B cell (primary cell): ENCODE measurements around the gene OLIG3. TPM values are rescaled to one million over a fixed set of nuclear protein-coding genes. Genes with fewer than 3 reads are reported as not detected.

Experiments
- ATAC-seq: fragments of 200-7000 bp; cut with Tn5 transposase; one replicate; pipeline ENCODE4 v1.10.0; 2021; ENCODE audit warnings: low read depth, mild to moderate bottlenecking, moderate number of reproducible peaks, moderate library complexity
- CTCF ChIA-PET: fragments of 350-600 bp; sonication (Branson Sonifier 250); formaldehyde crosslinking; loops from one replicate; lab custom pipeline; 2021; ENCODE audit warnings: antibody characterized with exemption, inconsistent platforms; lab: Charles Lee
- POLR2A ChIA-PET: fragments of 350-600 bp; sonication (Branson Sonifier 250); formaldehyde crosslinking; loops from one replicate; lab custom pipeline; 2021; ENCODE audit warnings: antibody characterized with exemption; lab: Charles Lee
- DNase-seq: peaks from one replicate; pipeline ENCODE4 v3.0.0; 2013
- H2AFZ ChIP-seq: 2 replicates; pipeline ENCODE4 v1.6.1; 2012; ENCODE audit warnings: mild to moderate bottlenecking, low read depth, low read length; ENCODE audit not compliant: insufficient read depth, poor library complexity, severe bottlenecking
- H3K27ac ChIP-seq, 2 donors: 1 replicate in 1 of 2; 2 replicates in 1 of 2; pipeline ENCODE4 v1.5.1; 2012 to 2013; ENCODE audit warnings: low read length in 2 of 2, mild to moderate bottlenecking in 2 of 2, moderate library complexity in 1 of 2
- H3K27me3 ChIP-seq, 4 experiments: fragments of 200-600 bp in 1 of 4; sonication (generic) in 1 of 4; replicated peaks in 1 of 4; 1 replicate in 2 of 4; 2 replicates in 2 of 4; pipeline versions ENCODE4 v1.6.1 to v1.7.0; 2013 to 2016; ENCODE audit warnings: low read length in 3 of 4, mild to moderate bottlenecking in 2 of 4, mixed read lengths in 1 of 4, moderate library complexity in 1 of 4; ENCODE audit not compliant: insufficient read depth in 4 of 4, control insufficient read depth in 3 of 4; ENCODE audit errors: control extremely low read depth in 1 of 4
- H3K36me3 ChIP-seq, 2 experiments: replicated peaks in 1 of 2; 1 replicate in 1 of 2; 2 replicates in 1 of 2; pipeline versions ENCODE4 v1.6.1 to v1.7.1; 2013; ENCODE audit warnings: low read length in 1 of 2; ENCODE audit not compliant: insufficient read depth in 2 of 2, control insufficient read depth in 1 of 2; ENCODE audit errors: control extremely low read depth in 1 of 2, extremely low read depth in 1 of 2
- H3K4me1 ChIP-seq, 2 donors: fragments of 200-600 bp in 1 of 2; sonication (generic) in 1 of 2; 1 replicate in 1 of 2; 2 replicates in 1 of 2; pipeline versions ENCODE4 v1.5.1 to v1.6.1; 2013 to 2017; ENCODE audit warnings: low read length in 2 of 2; ENCODE audit not compliant: control insufficient read depth in 2 of 2, insufficient read depth in 2 of 2
- H3K4me2 ChIP-seq: replicated peaks from 2 replicates; pipeline ENCODE3; 2012; ENCODE audit warnings: mild to moderate bottlenecking, low read depth, low read length; ENCODE audit not compliant: poor library complexity, severe bottlenecking
- H3K4me3 ChIP-seq, 5 experiments: fragments of 200-600 bp in 1 of 5; sonication (generic) in 1 of 5; 1 replicate in 3 of 5; 2 replicates in 2 of 5; pipeline versions ENCODE4 v1.5.1 to v1.7.0; 2011 to 2016; ENCODE audit warnings: low read length in 4 of 5, mild to moderate bottlenecking in 4 of 5, low read depth in 2 of 5, control low read depth in 1 of 5, moderate library complexity in 1 of 5; ENCODE audit not compliant: insufficient read depth in 1 of 5; ENCODE audit errors: control extremely low read depth in 1 of 5, extremely low read depth in 1 of 5
- H3K79me2 ChIP-seq: fragments of 200-600 bp; sonication (generic); one replicate; pipeline ENCODE4 v1.6.0; 2016; ENCODE audit warnings: low read length; ENCODE audit not compliant: control insufficient read depth, insufficient read depth
- H3K9ac ChIP-seq: fragments of 200-600 bp; sonication (generic); 2 replicates; pipeline ENCODE4 v1.6.1; 2017; ENCODE audit warnings: mild to moderate bottlenecking, low read length, moderate library complexity
- H3K9me3 ChIP-seq, 3 donors: one replicate each; pipeline versions ENCODE4 v1.6.1 to v1.7.1; 2013; ENCODE audit warnings: low read length in 2 of 3; ENCODE audit not compliant: control insufficient read depth in 2 of 3, insufficient read depth in 1 of 3; ENCODE audit errors: control extremely low read depth in 1 of 3
- H4K20me1 ChIP-seq: 2 replicates; pipeline ENCODE4 v1.6.0; 2012; ENCODE audit warnings: mild to moderate bottlenecking, low read length; ENCODE audit not compliant: insufficient read depth, control insufficient read depth, poor library complexity, severe bottlenecking
- H3K27ac Mint-ChIP-seq: one replicate; pipeline ENCODE4 v1.8.0; 2021; ENCODE audit warnings: mixed read lengths
- H3K27me3 Mint-ChIP-seq: one replicate; pipeline ENCODE4 v1.8.0; 2021; ENCODE audit warnings: mixed read lengths
- H3K4me1 Mint-ChIP-seq: one replicate; pipeline ENCODE4 v1.8.0; 2021; ENCODE audit warnings: mixed read lengths
- H3K4me3 Mint-ChIP-seq: one replicate; pipeline ENCODE4 v1.8.0; 2021; ENCODE audit warnings: mixed read lengths
- H3K9me3 Mint-ChIP-seq: one replicate; pipeline ENCODE4 v1.8.0; 2022; ENCODE audit warnings: mixed read lengths; ENCODE audit not compliant: insufficient read depth
- EZH2 ChIP-seq: IDR thresholded peaks from 2 replicates; pipeline ENCODE4 v1.6.1; 2012; ENCODE audit warnings: borderline replicate concordance, low read depth, mild to moderate bottlenecking, moderate library complexity, low read length; ENCODE audit not compliant: insufficient read depth, poor library complexity, severe bottlenecking
- WGBS: methylation state at CpG from one replicate; pipeline ENCODE4 v1.1.5; 2013; ENCODE audit warnings: missing lambda C conversion rate; ENCODE audit not compliant: insufficient coverage; 5-methylcytosine and 5-hydroxymethylcytosine counted together
- intact Hi-C: fragments of 100-400 bp; cut with micrococcal nuclease; formaldehyde crosslinking; loops from one replicate; pipeline ENCODE4 v1.10.0; 2022
- polyA plus RNA-seq: library from polyadenylated mRNA; depleted of rRNA; stranded (reverse); fragments of >200 nt; gene quantifications from 2 replicates; pipeline ENCODE4 v1.2.3, GENCODE V29; 2012
- total RNA-seq, 2 donors: library from RNA; stranded (reverse); fragments of 120-200 nt in 1 of 2; gene quantifications; 1 replicate in 1 of 2; 2 replicates in 1 of 2; pipeline versions ENCODE4 v1.2.3 to v1.2.4, GENCODE V29; 2013 to 2022
- TF ChIP-seq, protein P1 (sequence below): fragments of 200-600 bp; IDR thresholded peaks from one replicate; pipeline ENCODE4 v1.8.0; 2022; ENCODE audit warnings: antibody characterized with exemption, mild to moderate bottlenecking

Gene OLIG3
- total and polyA plus RNA-seq, 2 donors (not counting 1 experiment from before 2014, with no cell fraction given) = not detected

DNA sequence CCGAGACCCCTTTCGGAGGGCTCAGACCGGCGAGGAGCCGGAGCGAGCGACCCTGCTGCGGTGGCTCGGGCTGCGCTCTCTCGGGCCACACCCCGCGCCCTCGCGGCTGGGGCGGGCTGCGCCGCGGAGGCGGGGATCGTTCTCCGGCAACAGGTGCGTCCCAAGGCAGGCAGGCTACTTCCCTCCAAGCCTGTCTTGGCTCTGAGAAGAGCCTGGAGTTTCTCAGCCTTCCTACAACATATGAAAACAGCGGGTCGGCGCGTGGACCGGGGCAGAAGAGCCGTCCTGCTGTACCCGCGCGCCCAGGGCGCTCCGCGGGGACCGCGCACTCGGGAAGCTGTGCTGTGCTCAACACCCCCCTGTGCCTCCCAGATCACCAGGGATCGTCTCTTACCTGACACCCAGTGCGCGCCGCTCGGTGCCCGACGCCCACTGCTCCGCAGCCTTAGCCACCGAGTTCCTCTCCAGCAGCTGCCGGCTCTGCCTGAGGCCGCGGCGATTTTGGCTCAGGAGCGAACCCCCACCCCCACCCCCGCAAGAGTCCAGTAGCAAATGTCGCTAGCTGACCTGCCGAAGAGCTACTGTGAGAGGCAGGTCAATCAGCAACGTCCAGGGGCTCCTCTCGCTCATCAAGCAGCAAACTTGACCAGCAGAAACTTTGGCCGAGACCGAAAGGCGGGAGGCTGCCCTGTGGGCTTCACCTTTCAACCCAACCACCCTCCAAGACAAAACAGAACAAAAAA lies 3.7 kb upstream of the OLIG3 start:
- 9% methylated on average over 60 of the region's 60 CpGs for WGBS
- peak overlapping the region; percentile 73 for H2AFZ ChIP-seq
- Mint-ChIP-seq H3K27me3 (peaks cover 78% of the 10 kb centered on the region), H3K4me1 (peaks cover 44% of the 10 kb centered on the region), H3K4me3 (peak overlapping the region; percentile 78), H3K9me3 (no peaks in the 10 kb centered on the region), H3K27ac (no peak overlapping the region)
- H3K36me3 ChIP-seq = no peaks in the 10 kb centered on the region
- H3K27ac ChIP-seq = no peak overlapping the region
- peaks cover 3 to 85% (median 70%) of the 10 kb centered on the region in 4 experiments for H3K27me3 ChIP-seq
- peaks cover 54% of the 10 kb centered on the region in 2 donors for H3K4me1 ChIP-seq
- ChIA-PET CTCF (no interaction called here), POLR2A (no interaction called here)
- DNase-seq (peak; percentile 61), ATAC-seq (peak; percentile 42)
- H3K4me3 ChIP-seq = peak overlapping the region in 4 of 5 experiments; percentile 3 to 51 (median 32)
- intact Hi-C loops = no loop called here
- H4K20me1 ChIP-seq = no peaks in the 10 kb centered on the region
- peak overlapping the region; percentile 77 for H3K4me2 ChIP-seq
- no peaks in the 10 kb centered on the region for H3K79me2 ChIP-seq
- H3K9ac ChIP-seq = peak overlapping the region; percentile 27
- peak; percentile 78 for TF ChIP-seq EZH2
- TF ChIP-seq, protein P1, sequence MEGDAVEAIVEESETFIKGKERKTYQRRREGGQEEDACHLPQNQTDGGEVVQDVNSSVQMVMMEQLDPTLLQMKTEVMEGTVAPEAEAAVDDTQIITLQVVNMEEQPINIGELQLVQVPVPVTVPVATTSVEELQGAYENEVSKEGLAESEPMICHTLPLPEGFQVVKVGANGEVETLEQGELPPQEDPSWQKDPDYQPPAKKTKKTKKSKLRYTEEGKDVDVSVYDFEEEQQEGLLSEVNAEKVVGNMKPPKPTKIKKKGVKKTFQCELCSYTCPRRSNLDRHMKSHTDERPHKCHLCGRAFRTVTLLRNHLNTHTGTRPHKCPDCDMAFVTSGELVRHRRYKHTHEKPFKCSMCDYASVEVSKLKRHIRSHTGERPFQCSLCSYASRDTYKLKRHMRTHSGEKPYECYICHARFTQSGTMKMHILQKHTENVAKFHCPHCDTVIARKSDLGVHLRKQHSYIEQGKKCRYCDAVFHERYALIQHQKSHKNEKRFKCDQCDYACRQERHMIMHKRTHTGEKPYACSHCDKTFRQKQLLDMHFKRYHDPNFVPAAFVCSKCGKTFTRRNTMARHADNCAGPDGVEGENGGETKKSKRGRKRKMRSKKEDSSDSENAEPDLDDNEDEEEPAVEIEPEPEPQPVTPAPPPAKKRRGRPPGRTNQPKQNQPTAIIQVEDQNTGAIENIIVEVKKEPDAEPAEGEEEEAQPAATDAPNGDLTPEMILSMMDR = no peak
- peaks cover 0 to 53% (median 19%) of the 10 kb centered on the region in 3 donors for H3K9me3 ChIP-seq
